ENCODE results near the gene PTGIR.

PTGIR gene

GRCh38 chr19:46607448-46607841 is 17.4 kb downstream of the PTGIR start:
- no peak for TF ChIP-seq JUND (IDR thresholded peaks at IDR 0.05; ENCODE audit: low read depth)
- in situ Hi-C loops (cut with HindIII; ENCODE audit: low pct_unique_long_range_greater_than_20kb, low sequenced_read_pairs): no loop called here
- DNase-seq (ENCODE audit: low read depth in 1 of 2, low spot score in 1 of 2): no peak

GRCh38 chr19:46606681-46607447 is 18.0 kb downstream of the PTGIR start:
- TF ChIP-seq JUND (IDR thresholded peaks at IDR 0.05; ENCODE audit: low read depth): no peak
- in situ Hi-C loops (cut with HindIII; ENCODE audit: low pct_unique_long_range_greater_than_20kb, low sequenced_read_pairs): no loop called here
- no peak for DNase-seq (ENCODE audit: low read depth in 1 of 2, low spot score in 1 of 2)

GRCh38 chr19:46606019-46606418 is 18.9 kb downstream of the PTGIR start:
- TF ChIP-seq JUND (IDR thresholded peaks at IDR 0.05; ENCODE audit: low read depth): no peak
- DNase-seq (ENCODE audit: low read depth in 1 of 2, low spot score in 1 of 2): no peak
- in situ Hi-C loops (cut with HindIII; ENCODE audit: low pct_unique_long_range_greater_than_20kb, low sequenced_read_pairs): no loop called here

DNA sequence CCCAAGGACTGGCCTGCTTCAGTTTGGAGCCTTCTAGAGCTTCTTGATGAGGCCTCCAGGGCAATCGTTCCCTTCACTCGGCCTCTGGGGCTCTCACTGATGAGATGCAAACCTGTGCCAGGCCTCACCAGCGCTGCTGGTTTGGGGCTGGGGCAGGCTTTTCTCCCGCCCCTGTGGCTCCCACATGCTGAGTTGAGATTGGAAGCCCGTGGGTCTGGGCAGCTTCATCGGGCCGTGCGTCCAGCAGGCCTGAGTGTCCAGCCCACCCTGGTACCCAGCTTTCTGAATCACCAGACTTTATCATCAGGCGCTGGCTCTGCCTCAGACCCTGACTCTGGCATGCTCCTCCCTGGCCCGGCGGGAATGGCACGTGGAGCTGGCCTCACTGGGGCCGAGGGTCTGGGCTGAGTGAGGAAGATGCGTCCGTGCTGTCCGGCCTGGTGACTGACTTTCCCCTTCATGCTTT is 19.5 kb downstream of the PTGIR start:
- in situ Hi-C loops (cut with HindIII; ENCODE audit: low pct_unique_long_range_greater_than_20kb, low sequenced_read_pairs): no loop called here
- no peak for TF ChIP-seq JUND (IDR thresholded peaks at IDR 0.05; ENCODE audit: low read depth)
- DNase-seq (ENCODE audit: low read depth in 1 of 2, low spot score in 1 of 2): no peak

DNA sequence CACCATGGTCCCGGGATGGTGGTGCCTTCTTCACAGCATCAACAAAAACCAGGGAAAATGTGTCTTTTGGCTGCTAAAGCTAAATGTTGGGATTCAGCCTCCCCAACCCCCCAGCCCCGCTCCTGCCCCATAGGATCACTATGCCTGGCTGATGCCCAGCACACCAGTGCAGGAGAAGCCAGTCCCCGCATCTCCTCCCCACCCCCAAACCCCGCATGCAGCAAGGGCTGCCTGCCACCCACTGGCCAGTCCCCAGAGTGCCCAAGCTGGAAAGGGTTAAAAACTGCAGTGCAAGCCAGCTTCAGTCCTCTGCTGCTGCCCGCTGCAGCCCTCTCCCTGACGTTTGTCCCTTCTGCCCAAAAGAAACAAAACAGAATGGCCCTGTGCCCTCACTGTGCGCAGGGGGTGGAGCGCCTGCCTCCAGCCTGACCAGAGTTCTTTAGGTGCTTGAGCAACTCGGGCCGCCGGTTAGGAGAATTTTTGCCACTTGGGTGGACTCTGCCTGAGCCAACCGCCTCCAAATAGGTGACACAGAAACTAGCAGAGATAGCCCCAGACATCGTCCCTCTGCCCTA is 20.0 kb downstream of the PTGIR start:
- in situ Hi-C loops (cut with HindIII; ENCODE audit: low pct_unique_long_range_greater_than_20kb, low sequenced_read_pairs): no loop called here
- no peak for TF ChIP-seq JUND (IDR thresholded peaks at IDR 0.05; ENCODE audit: low read depth)
- DNase-seq (ENCODE audit: low read depth in 1 of 2, low spot score in 1 of 2): no peak

GRCh38 chr19:46603752-46604231 is 21.1 kb downstream of the PTGIR start:
- in situ Hi-C loops (cut with HindIII; ENCODE audit: low pct_unique_long_range_greater_than_20kb, low sequenced_read_pairs): no loop called here
- no peak for DNase-seq (ENCODE audit: low read depth in 1 of 2, low spot score in 1 of 2)

DNA sequence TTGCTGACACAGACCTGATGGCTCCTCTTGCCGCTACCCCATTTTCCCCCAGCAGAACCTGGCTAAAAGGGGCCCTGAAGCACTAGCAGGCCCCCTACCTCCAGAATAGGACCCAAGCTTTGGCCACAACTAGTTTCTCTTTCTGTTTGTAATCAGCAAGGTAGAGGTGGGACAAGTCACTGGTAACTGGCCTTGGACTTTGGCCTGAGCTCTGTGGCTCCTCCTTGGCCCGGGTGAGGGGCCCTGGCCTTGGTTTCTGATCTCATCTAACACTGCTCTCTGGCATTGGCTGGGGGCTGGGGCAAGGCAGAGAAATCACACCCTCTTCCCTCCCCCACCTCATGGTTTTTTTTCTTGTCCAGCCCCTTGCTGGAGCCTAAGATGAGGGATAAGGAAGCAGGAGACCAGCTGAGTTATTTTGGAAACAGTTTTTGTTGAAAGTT is 21.7 kb downstream of the PTGIR start:
- no peak for DNase-seq (ENCODE audit: low read depth in 1 of 2, low spot score in 1 of 2)
- in situ Hi-C loops (cut with HindIII; ENCODE audit: low pct_unique_long_range_greater_than_20kb, low sequenced_read_pairs): no loop called here
- no peak for TF ChIP-seq JUND (IDR thresholded peaks at IDR 0.05; ENCODE audit: low read depth)

More at GRCh38 chr19:46603752-46604231, 21.1 kb downstream of the PTGIR start:
- TF ChIP-seq JUND (IDR thresholded peaks at IDR 0.05; ENCODE audit: low read depth): no peak

DNA sequence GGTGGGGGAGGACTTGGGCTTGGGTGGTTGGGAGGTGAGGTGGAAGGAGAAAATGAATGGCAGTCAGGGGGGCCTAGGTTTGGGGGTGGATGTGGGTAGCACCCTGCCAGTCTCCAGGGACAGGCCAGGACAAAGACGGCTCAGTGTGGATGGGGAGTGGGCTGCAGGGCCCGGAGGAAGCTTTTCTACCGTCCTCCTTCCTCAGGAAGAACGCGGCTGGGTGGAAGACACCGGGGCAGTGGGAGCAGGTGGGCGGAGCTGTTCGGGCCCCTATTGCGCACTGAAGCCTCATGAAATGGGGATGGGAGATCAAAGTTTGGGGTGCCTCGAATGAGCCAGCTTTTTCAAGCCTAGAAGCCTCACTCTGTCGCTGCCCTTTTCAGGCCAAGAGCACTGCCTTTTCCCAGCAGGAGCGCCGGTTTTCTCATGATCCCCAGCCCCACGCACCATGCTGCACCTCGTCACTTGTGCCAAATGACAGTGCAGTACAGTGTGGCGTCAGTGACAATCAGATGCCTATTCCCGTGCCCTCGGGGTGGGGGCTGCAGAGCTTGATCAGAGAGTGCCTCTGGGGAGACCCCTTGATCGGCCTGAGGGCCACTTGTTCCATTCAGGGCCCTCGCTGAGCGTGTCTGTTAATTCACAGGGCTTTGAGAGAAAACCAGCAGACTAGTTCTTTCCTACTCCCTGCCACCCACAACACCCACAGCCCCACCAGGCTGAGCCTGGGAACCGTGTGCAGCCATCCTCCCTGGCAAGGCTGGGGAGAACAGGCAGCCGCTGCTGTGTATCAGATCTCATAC is 22.3 kb downstream of the PTGIR start:
- in situ Hi-C loops (cut with HindIII; ENCODE audit: low pct_unique_long_range_greater_than_20kb, low sequenced_read_pairs): no loop called here
- no peak for DNase-seq (ENCODE audit: low read depth in 1 of 2, low spot score in 1 of 2)
- no peak for TF ChIP-seq JUND (IDR thresholded peaks at IDR 0.05; ENCODE audit: low read depth)

DNA sequence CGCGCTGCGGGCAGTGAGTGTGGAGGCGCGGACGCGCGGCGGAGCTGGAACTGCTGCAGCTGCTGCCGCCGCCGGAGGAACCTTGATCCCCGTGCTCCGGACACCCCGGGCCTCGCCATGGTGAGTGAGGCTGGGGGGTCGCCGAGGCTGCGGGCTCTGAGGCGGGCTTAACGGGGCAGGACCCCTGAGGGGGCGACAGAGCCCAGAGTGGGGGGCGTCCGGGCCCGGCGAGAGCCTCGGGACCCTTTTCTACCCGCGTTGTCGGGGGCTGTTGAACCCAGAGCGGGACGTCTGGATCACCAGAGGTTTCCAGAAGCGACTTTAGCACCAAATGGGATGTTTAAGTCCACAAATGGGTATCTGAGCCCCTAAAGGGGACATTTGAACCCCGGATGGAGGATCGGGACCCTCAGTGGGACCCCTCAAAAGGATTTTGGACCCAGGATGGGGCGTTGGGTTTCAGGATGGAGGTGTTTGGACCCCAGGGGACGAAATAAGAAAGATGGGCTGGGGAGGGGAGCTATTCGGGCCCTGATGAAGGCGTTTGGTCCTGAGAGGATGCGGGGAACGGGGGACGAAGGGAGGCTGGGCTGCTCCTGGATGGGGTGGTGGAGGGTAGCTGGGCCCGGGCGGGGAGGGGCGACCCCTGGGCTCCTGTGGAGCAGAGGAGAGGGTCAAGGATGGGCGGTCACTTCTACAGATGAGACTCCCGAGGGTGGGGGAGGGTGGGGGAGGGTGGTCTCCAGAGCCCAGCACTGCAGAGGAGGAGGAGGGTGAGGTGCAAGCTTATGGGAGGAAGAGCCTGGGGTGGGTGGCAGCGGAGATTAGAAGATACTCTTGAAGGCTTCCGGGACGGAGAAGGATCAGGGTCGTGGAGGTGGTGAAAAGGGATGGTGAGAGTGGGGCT is 23.3 kb downstream of the PTGIR start, which contains the start of gene CALM3:
CALM3 (plus strand) TSS at position 13 of the 907 bp plus-strand sequence; CDS start at position 118, 105 bp downstream.
- in situ Hi-C loops (cut with HindIII; ENCODE audit: low pct_unique_long_range_greater_than_20kb, low sequenced_read_pairs): no loop called here
- TF ChIP-seq JUND (IDR thresholded peaks at IDR 0.05; ENCODE audit: low read depth): no peak
- DNase-seq (ENCODE audit: low read depth in 1 of 2, low spot score in 1 of 2): no peak

- TF ChIP-seq JUND (IDR thresholded peaks at IDR 0.05; ENCODE audit: low read depth): no peak
- in situ Hi-C loops (cut with HindIII; ENCODE audit: low pct_unique_long_range_greater_than_20kb, low sequenced_read_pairs): no loop called here
These were observed 24.2 kb downstream of the PTGIR start for GRCh38 chr19:46600384-46601317.

More at GRCh38 chr19:46600384-46601317, 24.2 kb downstream of the PTGIR start:
- DNase-seq (ENCODE audit: low read depth in 1 of 2, low spot score in 1 of 2): peak; percentile 83 to 98
